Measurements from ENCODE around the gene NPDC1. TPM values are rescaled to one million over a fixed set of nuclear protein-coding genes. Genes with fewer than 3 reads are reported as not detected.

Gene NPDC1
- total RNA-seq, 2 experiments from 2014 or later: 15.3 to 16.0 TPM

- no peak overlapping the region for H3K27ac ChIP-seq (ENCODE audit: low read depth in 1 of 2, low read length in 2 of 2)
- ATAC-seq (ENCODE audit: poor library complexity) (no peak), DNase-seq (no peak)
- no peak for TF ChIP-seq CTCF (IDR thresholded peaks at IDR 0.05)
- intact Hi-C loops (cut with DNase I, micrococcal nuclease): no loop called here
- ChIA-PET POLR2A (no interaction called here), CTCF (interaction anchor here (1.3 kb wide), 1 partner anchor 10 kb away, joined by 3 read pairs; no protein-coding TSS in a partner anchor)
- H3K4me3 Mint-ChIP-seq: no peak overlapping the region
- no peaks in the 10 kb centered on the region for H3K36me3 Mint-ChIP-seq (ENCODE audit: low read depth)
- peaks cover 0 to 11% of the 10 kb centered on the region in 2 experiments for H3K9me3 ChIP-seq (ENCODE audit: control insufficient read depth in 1 of 2, insufficient read depth in 1 of 2, low read length in 2 of 2)
- no peaks in the 10 kb centered on the region for H3K4me1 Mint-ChIP-seq (ENCODE audit: low read depth)
- peaks cover 11% of the 10 kb centered on the region for H3K27me3 Mint-ChIP-seq
- H3K4me1 ChIP-seq (ENCODE audit: insufficient read depth, low read length): peaks cover 19% of the 10 kb centered on the region
- no peaks in the 10 kb centered on the region for H3K36me3 ChIP-seq (ENCODE audit: insufficient read depth, low read length)
- H3K4me3 ChIP-seq (ENCODE audit: low read length): no peak overlapping the region
- H3K9me3 Mint-ChIP-seq: no peaks in the 10 kb centered on the region
- H3K27me3 ChIP-seq (ENCODE audit: control insufficient read depth in 1 of 2, insufficient read depth in 2 of 2, low read length in 2 of 2): peaks cover 16 to 18% of the 10 kb centered on the region in 2 experiments
- no peak overlapping the region for H3K27ac Mint-ChIP-seq
Observed at GRCh38 chr9:137056739-137057415, 10.9 kb upstream of the NPDC1 start.

- Histone ChIP-seq H3K36me3 (ENCODE audit: insufficient read depth, low read length) (no peaks in the 10 kb centered on the region), H3K27ac (ENCODE audit: low read depth in 1 of 2, low read length in 2 of 2) (no peak overlapping the region), H3K9me3 (ENCODE audit: control insufficient read depth in 1 of 2, insufficient read depth in 1 of 2, low read length in 2 of 2) (peaks cover 0 to 19% of the 10 kb centered on the region in 2 experiments), H3K27me3 (ENCODE audit: control insufficient read depth in 1 of 2, insufficient read depth in 2 of 2, low read length in 2 of 2) (peaks cover 27 to 30% of the 10 kb centered on the region in 2 experiments), H3K4me1 (ENCODE audit: insufficient read depth, low read length) (peaks cover 19% of the 10 kb centered on the region), H3K4me3 (ENCODE audit: low read length) (no peak overlapping the region)
- intact Hi-C loops (cut with DNase I, micrococcal nuclease): no loop called here
- no peak for ATAC-seq (ENCODE audit: poor library complexity)
- CTCF ChIA-PET: no interaction called here
- Mint-ChIP-seq H3K36me3 (ENCODE audit: low read depth) (no peaks in the 10 kb centered on the region), H3K27me3 (peaks cover 15% of the 10 kb centered on the region), H3K27ac (no peak overlapping the region), H3K9me3 (no peaks in the 10 kb centered on the region), H3K4me1 (ENCODE audit: low read depth) (no peaks in the 10 kb centered on the region), H3K4me3 (no peak overlapping the region)
- no peak for DNase-seq
- no peak for TF ChIP-seq CTCF (IDR thresholded peaks at IDR 0.05)
- POLR2A ChIA-PET: no interaction called here
Observed at GRCh38 chr9:137055385-137056364, 9.7 kb upstream of the NPDC1 start.

- POLR2A ChIA-PET: no interaction called here
- no peak for TF ChIP-seq CTCF (IDR thresholded peaks at IDR 0.05)
- ATAC-seq (ENCODE audit: poor library complexity) (no peak), DNase-seq (no peak)
- Histone ChIP-seq H3K4me3 (ENCODE audit: low read length) (no peak overlapping the region), H3K27me3 (ENCODE audit: control insufficient read depth in 1 of 2, insufficient read depth in 2 of 2, low read length in 2 of 2) (peaks cover 34 to 37% of the 10 kb centered on the region in 2 experiments), H3K27ac (ENCODE audit: low read depth in 1 of 2, low read length in 2 of 2) (no peak overlapping the region), H3K9me3 (ENCODE audit: control insufficient read depth in 1 of 2, insufficient read depth in 1 of 2, low read length in 2 of 2) (peaks cover 0 to 26% of the 10 kb centered on the region in 2 experiments), H3K4me1 (ENCODE audit: insufficient read depth, low read length) (peaks cover 19% of the 10 kb centered on the region), H3K36me3 (ENCODE audit: insufficient read depth, low read length) (no peaks in the 10 kb centered on the region)
- Mint-ChIP-seq H3K4me3 (no peak overlapping the region), H3K27ac (no peak overlapping the region), H3K9me3 (no peaks in the 10 kb centered on the region), H3K27me3 (peaks cover 22% of the 10 kb centered on the region), H3K4me1 (ENCODE audit: low read depth) (no peaks in the 10 kb centered on the region), H3K36me3 (ENCODE audit: low read depth) (no peaks in the 10 kb centered on the region)
- CTCF ChIA-PET: no interaction called here
- intact Hi-C loops (cut with DNase I, micrococcal nuclease): no loop called here
Observed at GRCh38 chr9:137054932-137055384, 9.0 kb upstream of the NPDC1 start.
